HepG2 (cell line): ENCODE measurements around the gene TNFAIP8L2. TPM values are rescaled to one million over a fixed set of nuclear protein-coding genes. Genes with fewer than 3 reads are reported as not detected.

Experiments
- CBX2 ChIP-seq, 2 experiments: fragments of 200-600 bp in 1 of 2; sonication (generic); formaldehyde crosslinking in 1 of 2; IDR thresholded peaks; 2 replicates each; pipeline versions ENCODE4 v1.7.0 to v1.8.1; 2018 to 2022; ENCODE audit warnings: low read depth in 2 of 2, low read length in 1 of 2, mild to moderate bottlenecking in 1 of 2, missing genetic modification reagents in 1 of 2
- CEBPZ ChIP-seq: IDR thresholded peaks from 2 replicates; pipeline ENCODE4 v1.6.1; 2012; ENCODE audit warnings: low read length, improper control_type of control experiment
- CENPX ChIP-seq: sonication (generic); formaldehyde crosslinking; IDR thresholded peaks from 2 replicates; pipeline ENCODE4 v1.9.0; 2021; ENCODE audit warnings: mild to moderate bottlenecking, missing genetic modification reagents, moderate library complexity
- DMTF1 ChIP-seq: sonication (generic); formaldehyde crosslinking; IDR thresholded peaks from 2 replicates; pipeline ENCODE4 v1.4.0; 2020; ENCODE audit warnings: mild to moderate bottlenecking, missing genetic modification reagents
- DNMT1 ChIP-seq: sonication (generic); formaldehyde crosslinking; IDR thresholded peaks from 2 replicates; pipeline ENCODE4 v1.5.1; 2020; ENCODE audit warnings: mild to moderate bottlenecking, missing genetic modification reagents
- HDAC6 ChIP-seq: fragments of 200-600 bp; sonication (generic); IDR thresholded peaks from 2 replicates; pipeline ENCODE4 v1.7.0; 2017; ENCODE audit warnings: mild to moderate bottlenecking, antibody characterized with exemption, low read length, low read depth
- JUND ChIP-seq: sonication (generic); formaldehyde crosslinking; IDR thresholded peaks from 2 replicates; pipeline ENCODE4 v1.8.0; 2022; ENCODE audit warnings: mild to moderate bottlenecking, missing genetic modification reagents
- NFIC ChIP-seq: IDR thresholded peaks from 2 replicates; pipeline ENCODE4 v1.6.1; 2012; ENCODE audit warnings: mild to moderate bottlenecking, low read length, inconsistent platforms
- NR1H2 ChIP-seq: sonication (generic); formaldehyde crosslinking; IDR thresholded peaks from 2 replicates; pipeline ENCODE4 v1.8.1; 2022; ENCODE audit warnings: low read depth, missing genetic modification reagents, borderline replicate concordance
- PLRG1 ChIP-seq: fragments of 450-650 bp; conservative IDR thresholded peaks from 2 replicates; pipeline ENCODE4 v1.6.1; 2016
- PREB ChIP-seq: sonication (generic); formaldehyde crosslinking; IDR thresholded peaks from 2 replicates; pipeline ENCODE4 v1.4.0; 2020; ENCODE audit warnings: missing genetic modification reagents
- SIN3B ChIP-seq: fragments of 150-350 bp; IDR thresholded peaks from 2 replicates; pipeline ENCODE4 v1.6.1; 2014; ENCODE audit warnings: low read length
- SNAPC2 ChIP-seq: sonication (generic); formaldehyde crosslinking; IDR thresholded peaks from 2 replicates; pipeline ENCODE4 v1.8.1; 2022; ENCODE audit warnings: mild to moderate bottlenecking, missing genetic modification reagents
- TRAFD1 ChIP-seq: sonication (generic); formaldehyde crosslinking; IDR thresholded peaks from 2 replicates; pipeline ENCODE4 v1.5.1; 2020; ENCODE audit warnings: missing genetic modification reagents, mild to moderate bottlenecking, borderline replicate concordance
- ZNF225 ChIP-seq: sonication (generic); formaldehyde crosslinking; IDR thresholded peaks from 2 replicates; pipeline ENCODE4 v1.4.0; 2020; ENCODE audit warnings: mild to moderate bottlenecking, missing genetic modification reagents
- ZNF256 ChIP-seq: sonication (generic); formaldehyde crosslinking; conservative IDR thresholded peaks from 2 replicates; pipeline ENCODE4 v1.4.0; 2020; ENCODE audit warnings: missing genetic modification reagents
- ZNF589 ChIP-seq: sonication (generic); formaldehyde crosslinking; conservative IDR thresholded peaks from 2 replicates; pipeline ENCODE4 v1.8.0; 2022; ENCODE audit warnings: mild to moderate bottlenecking, moderate library complexity, missing genetic modification reagents
- ZNF605 ChIP-seq: sonication (generic); formaldehyde crosslinking; IDR thresholded peaks from 2 replicates; pipeline ENCODE4 v1.8.0; 2022; ENCODE audit warnings: mild to moderate bottlenecking, missing genetic modification reagents
- ZNF615 ChIP-seq: sonication (generic); formaldehyde crosslinking; IDR thresholded peaks from 2 replicates; pipeline ENCODE4 v1.5.0; 2020; ENCODE audit warnings: mild to moderate bottlenecking, missing genetic modification reagents, borderline replicate concordance
- ZNF660 ChIP-seq: sonication (generic); formaldehyde crosslinking; IDR thresholded peaks from 2 replicates; pipeline ENCODE4 v1.5.1; 2020; ENCODE audit warnings: mild to moderate bottlenecking, low read depth, missing genetic modification reagents, borderline replicate concordance
- ZNF678 ChIP-seq: sonication (generic); formaldehyde crosslinking; IDR thresholded peaks from 2 replicates; pipeline ENCODE4 v1.4.0; 2020; ENCODE audit warnings: mild to moderate bottlenecking, missing genetic modification reagents
- polyA plus RNA-seq, 8 experiments: library from polyadenylated mRNA; depleted of rRNA in 3 of 8; stranded (reverse) in 7 of 8; unstranded in 1 of 8; fragments of >200 nt; fragmentation: Illumina TruSeq in 4 of 8; extraction: Trizol in 4 of 8; gene quantifications; 2 replicates each; pipeline versions ENCODE4 v1.2.1 to v1.2.3, GENCODE V29; 2011 to 2016; ENCODE audit warnings: low read depth in 4 of 8, missing spikeins in 1 of 8, mixed read lengths in 1 of 8; ENCODE audit not compliant: insufficient read depth in 1 of 8
- total RNA-seq, 5 experiments: library from RNA; depleted of rRNA; stranded (reverse); fragments of >200 nt; fragmentation: Illumina TruSeq; extraction: Trizol; gene quantifications; 2 replicates each; pipeline ENCODE4 v1.2.3, GENCODE V29; 2016; ENCODE audit warnings: low read depth in 1 of 5

Gene TNFAIP8L2
- total and polyA plus RNA-seq, 2 of the 13 experiments (the other 11 are each of a cell fraction or from before 2014, with no cell fraction given), result not detected

GRCh38 chr1:151198254-151199127 is 42.0 kb downstream of the TNFAIP8L2 start, which contains the start of gene PIP5K1A (continued):
- TF ChIP-seq DMTF1 (no peak), PLRG1 (no peak), ZNF256 (no peak), CEBPZ (no peak), PREB (no peak), DNMT1 (CRISPR knock-in tag) (no peak), ZNF605 (CRISPR knock-in tag) (peak; percentile 61), ZNF660 (no peak), NR1H2 (CRISPR knock-in tag) (no peak), TRAFD1 (no peak), ZNF678 (CRISPR knock-in tag) (no peak), HDAC6 (no peak), JUND (CRISPR knock-in tag) (no peak), ZNF589 (CRISPR knock-in tag) (peak; percentile 86), CBX2 (IDR thresholded peaks at IDR 0.05; ENCODE audit: low read depth, low read length) (no peak), CBX2 (CRISPR knock-in tag; IDR thresholded peaks at IDR 0.05; ENCODE audit: low read depth) (no peak), SIN3B (no peak), SNAPC2 (0 out of 2 replicates have a peak, but pooled peaks have one; percentile 28), ZNF615 (CRISPR knock-in tag) (0 out of 2 replicates have a peak, but pooled peaks have one; percentile 55), NFIC (no peak), ZNF225 (CRISPR knock-in tag) (no peak), CENPX (CRISPR knock-in tag) (no peak)
